ENCODE results near the gene MB21D2. TPM values are rescaled to one million over a fixed set of nuclear protein-coding genes. Genes with fewer than 3 reads are reported as not detected.

MB21D2 gene
- total and polyA plus RNA-seq, 12 donors, result 1.4 to 16.8 (median 5.8) TPM

- H3K36me3 ChIP-seq (replicated peaks in 1 of 2), result no peaks in the 10 kb centered on the region
- DNase-seq, result peak in 1 of 7 donors; percentile 9
- no peaks in the 10 kb centered on the region for H3K4me1 ChIP-seq (replicated peaks in 1 of 2)
- intact Hi-C loops (cut with DNase I), result no loop called here
- H3K27ac ChIP-seq, result no peak overlapping the region
- 53 to 69% (median 63%) methylated on average over 2 of the region's 2 CpGs for WGBS, 4 donors
- no peak overlapping the region for H3K4me3 ChIP-seq
- no peaks in the 10 kb centered on the region for H3K27me3 ChIP-seq
- H3K9me3 ChIP-seq (replicated peaks in 1 of 3), result no peaks in the 10 kb centered on the region
- TF ChIP-seq POLR2A (IDR thresholded peaks at IDR 0.05), result no peak
- TF ChIP-seq CTCF (IDR thresholded peaks at IDR 0.05), result no peak
These were observed 25.7 kb upstream of the MB21D2 start for GRCh38 chr3:192943393-192943792.

GRCh38 chr3:192942625-192943024, 25.0 kb upstream of the MB21D2 start:
- H3K36me3 ChIP-seq (replicated peaks in 1 of 2), result no peaks in the 10 kb centered on the region
- H3K4me1 ChIP-seq (replicated peaks in 1 of 2), result no peaks in the 10 kb centered on the region
- intact Hi-C loops (cut with DNase I), result no loop called here
- no peaks in the 10 kb centered on the region for H3K27me3 ChIP-seq
- H3K4me3 ChIP-seq, result no peak overlapping the region
- DNase-seq, result no peak
- TF ChIP-seq POLR2A (IDR thresholded peaks at IDR 0.05) (no peak), CTCF (IDR thresholded peaks at IDR 0.05) (no peak)
- 65 to 77% (median 69%) methylated on average over 2 of the region's 2 CpGs for WGBS, 4 donors
- no peak overlapping the region for H3K27ac ChIP-seq
- no peaks in the 10 kb centered on the region for H3K9me3 ChIP-seq (replicated peaks in 1 of 3)

GRCh38 chr3:192940129-192940528, 22.5 kb upstream of the MB21D2 start:
- no peaks in the 10 kb centered on the region for H3K9me3 ChIP-seq (replicated peaks in 1 of 3)
- H3K4me3 ChIP-seq, result no peak overlapping the region
- no peaks in the 10 kb centered on the region for H3K27me3 ChIP-seq
- no peaks in the 10 kb centered on the region for H3K36me3 ChIP-seq (replicated peaks in 1 of 2)
- no peak overlapping the region for H3K27ac ChIP-seq
- intact Hi-C loops (cut with DNase I), result no loop called here
- TF ChIP-seq CTCF (IDR thresholded peaks at IDR 0.05) (no peak), POLR2A (IDR thresholded peaks at IDR 0.05) (no peak)
- no peak for DNase-seq
- 75 to 85% (median 78%) methylated on average over 4 of the region's 4 CpGs for WGBS, 4 donors
- no peaks in the 10 kb centered on the region for H3K4me1 ChIP-seq (replicated peaks in 1 of 2)

- Histone ChIP-seq H3K36me3 (replicated peaks in 1 of 2) (no peaks in the 10 kb centered on the region), H3K9me3 (replicated peaks in 1 of 3) (no peaks in the 10 kb centered on the region), H3K27me3 (no peaks in the 10 kb centered on the region), H3K4me1 (replicated peaks in 1 of 2) (no peaks in the 10 kb centered on the region), H3K27ac (no peak overlapping the region), H3K4me3 (no peak overlapping the region)
- 86 to 100% (median 96%) methylated on average over 1 of the region's 1 CpG for WGBS, 4 donors
- TF ChIP-seq CTCF (IDR thresholded peaks at IDR 0.05) (no peak), POLR2A (IDR thresholded peaks at IDR 0.05) (no peak)
- intact Hi-C loops (cut with DNase I), result loop anchor here in 1 of 2 donors (10.0 kb wide), 1 partner anchor 89 kb away; no protein-coding TSS in a partner anchor
- no peak for DNase-seq
These were observed 17.8 kb upstream of the MB21D2 start for GRCh38 chr3:192935441-192935840.

Data from adrenal gland (tissue), 12 donors.